ENCODE results near the gene ZNF282. TPM values are rescaled to one million over a fixed set of nuclear protein-coding genes. Genes with fewer than 3 reads are reported as not detected.
A peak's percentile ranks its signal among the peaks of the same experiment; 100 is the strongest.
"Not testable (repeated sequence)": the region's sequence is repeated elsewhere in the genome, so short reads cannot be mapped to it uniquely, and the experiment has no call there.

ZNF282 gene
- total RNA-seq, 1 donor: 15.5 TPM

- peak overlapping the region; percentile 92 for H3K4me3 ChIP-seq (ENCODE audit: low read depth, low read length)
- no peak for DNase-seq (ENCODE audit: low read depth)
- TF ChIP-seq CTCF (IDR thresholded peaks at IDR 0.05; ENCODE audit: insufficient read depth, low read length): no peak
These were observed 45.3 kb downstream of the ZNF282 start for GRCh38 chr7:149240637-149241036.

- DNase-seq (ENCODE audit: low read depth): no peak
- no peak for TF ChIP-seq CTCF (IDR thresholded peaks at IDR 0.05; ENCODE audit: insufficient read depth, low read length)
- no peak overlapping the region for H3K4me3 ChIP-seq (ENCODE audit: low read depth, low read length)
These were observed 46.4 kb downstream of the ZNF282 start for GRCh38 chr7:149241696-149242095.

GRCh38 chr7:149245244-149245643, 49.9 kb downstream of the ZNF282 start:
- H3K4me3 ChIP-seq (ENCODE audit: low read depth, low read length): no peak overlapping the region
- TF ChIP-seq CTCF (IDR thresholded peaks at IDR 0.05; ENCODE audit: insufficient read depth, low read length): no peak
- DNase-seq (ENCODE audit: low read depth): no peak

GRCh38 chr7:149245744-149246143, 50.4 kb downstream of the ZNF282 start:
- no peak overlapping the region for H3K4me3 ChIP-seq (ENCODE audit: low read depth, low read length)
- no peak for TF ChIP-seq CTCF (IDR thresholded peaks at IDR 0.05; ENCODE audit: insufficient read depth, low read length)
- DNase-seq (ENCODE audit: low read depth): no peak

- no peak for TF ChIP-seq CTCF (IDR thresholded peaks at IDR 0.05; ENCODE audit: insufficient read depth, low read length)
- no peak for DNase-seq (ENCODE audit: low read depth)
- no peak overlapping the region for H3K4me3 ChIP-seq (ENCODE audit: low read depth, low read length)
These were observed 53.4 kb downstream of the ZNF282 start for GRCh38 chr7:149248777-149249176.

GRCh38 chr7:149250151-149250550, 54.8 kb downstream of the ZNF282 start:
- H3K4me3 ChIP-seq (ENCODE audit: low read depth, low read length); DNase-seq (ENCODE audit: low read depth): not testable (repeated sequence)

- not testable (repeated sequence) for DNase-seq (ENCODE audit: low read depth); H3K4me3 ChIP-seq (ENCODE audit: low read depth, low read length)
These were observed 56.2 kb downstream of the ZNF282 start for GRCh38 chr7:149251518-149251917.

GRCh38 chr7:149252378-149252777, 57.0 kb downstream of the ZNF282 start:
- no peak for TF ChIP-seq CTCF (IDR thresholded peaks at IDR 0.05; ENCODE audit: insufficient read depth, low read length)
- H3K4me3 ChIP-seq (ENCODE audit: low read depth, low read length): no peak overlapping the region
- DNase-seq (ENCODE audit: low read depth): no peak

Data from fibroblast of the aortic adventitia (primary cell).